GM19463 (cell line): ENCODE results near the gene ATP4B.

ENCODE experiments used
- ATAC-seq: cut with Tn5 transposase; IDR thresholded peaks from one replicate; pipeline ENCODE4 v1.9.1; 2021; ENCODE audit warnings: mild to moderate bottlenecking, moderate library complexity; ENCODE audit not compliant: unreplicated experiment

Gene ATP4B

GRCh38 chr13:113657851-113658741 is at the start of gene ATP4B:
ATP4B (minus strand) TSS chr13:113658198; CDS start chr13:113658144, 54 bp downstream.
- no peak for ATAC-seq

GRCh38 chr13:113672002-113672651 is 14.1 kb upstream of the ATP4B start:
- ATAC-seq, result no peak

- no peak for ATAC-seq
Measured at GRCh38 chr13:113671066-113672001, 13.3 kb upstream of the ATP4B start.

- no peak for ATAC-seq
Measured at GRCh38 chr13:113670541-113670940, 12.5 kb upstream of the ATP4B start.

- ATAC-seq, result no peak
Measured at GRCh38 chr13:113669755-113670341, 11.8 kb upstream of the ATP4B start.

GRCh38 chr13:113669231-113669754 is 11.3 kb upstream of the ATP4B start:
- no peak for ATAC-seq

- no peak for ATAC-seq
Measured at GRCh38 chr13:113668491-113668971, 10.5 kb upstream of the ATP4B start.

- no peak for ATAC-seq
Measured at GRCh38 chr13:113667771-113668490, 9.9 kb upstream of the ATP4B start.

- ATAC-seq, result no peak
Measured at GRCh38 chr13:113666951-113667701, 9.1 kb upstream of the ATP4B start, which contains the start of gene GRK1. GRK1 (plus strand) TSS chr13:113667219; CDS start chr13:113667387, 168 bp downstream.

- no peak for ATAC-seq
Measured at GRCh38 chr13:113666329-113666670, 8.3 kb upstream of the ATP4B start.

GRCh38 chr13:113665597-113666328 is 7.8 kb upstream of the ATP4B start:
- no peak for ATAC-seq

- no peak for ATAC-seq
Measured at GRCh38 chr13:113664751-113665596, 7.0 kb upstream of the ATP4B start.

- no peak for ATAC-seq
Measured at GRCh38 chr13:113663934-113664333, 5.9 kb upstream of the ATP4B start.

- no peak for ATAC-seq
Measured at GRCh38 chr13:113661509-113661908, 3.5 kb upstream of the ATP4B start.

- no peak for ATAC-seq
Measured at GRCh38 chr13:113660066-113660465, 2.1 kb upstream of the ATP4B start.

GRCh38 chr13:113659337-113659736 is 1.3 kb upstream of the ATP4B start:
- no peak for ATAC-seq

- no peak for ATAC-seq
Measured at GRCh38 chr13:113658836-113659235, 838 bp upstream of the ATP4B start.
